ENCODE data around the gene OLFML3.
A peak's percentile ranks its signal among the peaks of the same experiment; 100 is the strongest.
"Not testable (repeated sequence)": the region's sequence is repeated elsewhere in the genome, so short reads cannot be mapped to it uniquely, and the experiment has no call there.

Gene OLFML3, protein sequence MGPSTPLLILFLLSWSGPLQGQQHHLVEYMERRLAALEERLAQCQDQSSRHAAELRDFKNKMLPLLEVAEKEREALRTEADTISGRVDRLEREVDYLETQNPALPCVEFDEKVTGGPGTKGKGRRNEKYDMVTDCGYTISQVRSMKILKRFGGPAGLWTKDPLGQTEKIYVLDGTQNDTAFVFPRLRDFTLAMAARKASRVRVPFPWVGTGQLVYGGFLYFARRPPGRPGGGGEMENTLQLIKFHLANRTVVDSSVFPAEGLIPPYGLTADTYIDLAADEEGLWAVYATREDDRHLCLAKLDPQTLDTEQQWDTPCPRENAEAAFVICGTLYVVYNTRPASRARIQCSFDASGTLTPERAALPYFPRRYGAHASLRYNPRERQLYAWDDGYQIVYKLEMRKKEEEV

DNA sequence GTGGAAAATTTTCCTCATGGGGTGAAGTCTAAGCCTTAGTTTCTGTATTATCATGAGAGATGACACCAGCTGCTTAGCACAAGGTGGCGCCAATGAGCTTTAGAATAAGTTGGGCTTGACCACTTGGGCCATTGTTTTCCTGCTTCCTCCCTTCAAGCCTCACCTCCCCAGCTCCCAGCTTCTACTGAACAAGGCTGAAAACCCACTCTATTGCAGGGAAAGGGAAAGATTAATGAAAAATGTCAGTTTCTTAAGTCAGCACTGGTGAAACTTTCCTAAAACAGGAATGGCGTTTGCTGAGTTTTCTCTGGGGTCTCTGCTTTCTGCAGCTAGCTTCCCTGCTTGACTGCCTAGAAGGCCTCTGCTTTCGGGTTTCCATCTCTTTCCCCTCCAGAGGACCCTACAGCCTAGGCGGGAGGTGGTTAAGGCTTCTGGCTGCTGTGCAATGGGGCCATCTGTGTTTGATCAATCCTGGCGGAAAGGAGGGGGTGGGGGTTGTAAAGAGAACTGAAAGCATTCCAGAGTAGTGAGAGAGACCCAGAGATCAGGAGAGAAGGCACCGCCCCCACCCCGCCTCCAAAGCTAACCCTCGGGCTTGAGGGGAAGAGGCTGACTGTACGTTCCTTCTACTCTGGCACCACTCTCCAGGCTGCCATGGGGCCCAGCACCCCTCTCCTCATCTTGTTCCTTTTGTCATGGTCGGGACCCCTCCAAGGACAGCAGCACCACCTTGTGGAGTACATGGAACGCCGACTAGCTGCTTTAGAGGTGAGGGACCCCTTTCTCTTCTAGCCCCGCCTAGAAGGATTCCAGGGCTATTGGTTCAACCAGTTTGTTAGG, at the start of gene OLFML3:
OLFML3 (plus strand) TSS at position 612 of the 840 bp plus-strand sequence; CDS start at position 655, 43 bp downstream.
- DNase-seq (ENCODE audit: low read depth): no peak

DNA sequence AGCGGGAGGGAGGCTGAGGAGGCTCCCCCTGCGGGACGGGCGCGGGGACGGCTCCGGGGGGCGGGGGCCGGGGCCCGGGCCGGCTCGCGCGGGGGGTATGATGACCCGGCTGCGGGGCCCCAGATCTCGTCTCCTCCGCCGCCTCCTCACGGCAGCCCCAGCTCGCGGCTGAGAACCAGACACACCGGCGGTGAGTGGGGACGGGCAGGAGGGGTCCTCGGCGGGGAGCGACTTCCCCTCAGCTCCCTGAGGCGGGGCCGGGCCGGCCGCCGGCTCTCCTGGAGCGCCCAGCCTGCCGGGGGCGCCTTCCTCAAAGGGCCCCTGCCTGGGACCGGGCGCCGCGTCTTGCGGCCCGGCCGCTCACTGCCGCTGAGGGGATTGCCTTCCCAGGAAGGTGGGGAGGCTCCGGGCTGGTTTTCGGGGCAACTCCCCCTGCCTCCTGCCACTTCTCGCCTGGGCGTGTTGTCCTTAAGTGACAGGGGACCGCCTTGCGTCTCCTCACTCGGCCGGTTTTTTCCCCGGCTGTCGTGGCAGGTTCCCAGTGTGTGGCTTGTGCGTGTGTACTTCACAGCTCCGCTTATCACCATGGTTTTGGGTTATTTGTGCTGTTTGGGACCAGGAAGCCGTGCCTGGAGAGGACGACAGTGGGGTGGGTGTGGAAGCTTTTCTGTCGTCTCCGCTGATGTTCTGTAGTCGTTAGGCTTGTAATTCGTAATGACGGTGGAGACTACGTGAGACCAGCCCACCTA, 49.4 kb upstream of the OLFML3 start:
- DNase-seq (ENCODE audit: low read depth): peak; percentile 48

DNA sequence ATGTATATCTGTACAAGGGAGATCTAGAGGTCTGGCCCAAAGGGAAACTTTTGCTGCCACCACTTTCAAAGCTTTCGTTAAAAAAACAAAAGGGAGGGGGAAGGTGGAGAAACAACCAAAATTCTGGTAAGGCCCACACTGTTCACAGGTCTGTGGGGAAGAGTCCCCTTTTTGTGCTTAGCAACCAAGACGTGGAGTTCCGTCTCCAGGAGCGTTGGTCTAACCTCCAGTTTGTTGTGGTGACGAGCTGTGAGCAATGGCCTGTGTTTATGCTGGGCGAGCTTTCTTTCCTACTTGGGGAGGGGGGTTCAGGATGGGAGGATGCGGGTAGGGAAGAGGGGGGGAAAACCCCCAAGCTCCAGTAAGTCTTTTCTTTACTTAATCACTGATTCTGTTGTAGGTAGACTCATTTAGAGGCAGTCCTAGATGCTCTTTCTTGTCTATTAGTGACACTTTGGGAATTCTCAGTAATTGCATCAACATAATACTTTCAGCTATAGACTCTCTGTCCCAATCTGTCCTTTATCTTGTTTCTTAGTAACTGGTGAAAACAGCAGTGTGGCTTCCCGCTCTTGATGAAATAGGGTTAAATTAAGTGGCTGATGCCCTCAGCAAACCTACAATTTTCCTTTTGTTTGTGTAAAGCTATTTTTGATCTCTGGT, 48.6 kb upstream of the OLFML3 start:
- DNase-seq (ENCODE audit: low read depth): peak; percentile 50

DNA sequence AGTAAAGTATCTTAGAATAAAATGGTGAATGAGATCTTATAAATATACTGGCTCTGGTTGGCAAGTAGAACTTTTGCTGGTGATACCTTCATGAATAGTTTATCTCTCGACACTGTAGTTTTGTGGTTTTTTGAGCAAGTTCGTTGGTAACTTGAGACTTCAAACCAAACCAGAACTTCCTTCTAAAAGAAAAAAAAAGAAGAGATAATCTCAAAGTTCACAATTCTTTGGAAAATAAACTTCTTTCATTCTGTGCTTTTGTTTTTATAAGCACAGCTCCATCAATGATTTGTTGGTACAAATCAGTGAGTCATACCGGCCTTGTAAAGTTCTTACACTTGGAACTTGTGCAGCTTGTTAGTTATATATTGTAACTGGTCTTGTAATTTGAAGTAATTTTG, 47.8 kb upstream of the OLFML3 start:
- DNase-seq (ENCODE audit: low read depth): no peak

DNA sequence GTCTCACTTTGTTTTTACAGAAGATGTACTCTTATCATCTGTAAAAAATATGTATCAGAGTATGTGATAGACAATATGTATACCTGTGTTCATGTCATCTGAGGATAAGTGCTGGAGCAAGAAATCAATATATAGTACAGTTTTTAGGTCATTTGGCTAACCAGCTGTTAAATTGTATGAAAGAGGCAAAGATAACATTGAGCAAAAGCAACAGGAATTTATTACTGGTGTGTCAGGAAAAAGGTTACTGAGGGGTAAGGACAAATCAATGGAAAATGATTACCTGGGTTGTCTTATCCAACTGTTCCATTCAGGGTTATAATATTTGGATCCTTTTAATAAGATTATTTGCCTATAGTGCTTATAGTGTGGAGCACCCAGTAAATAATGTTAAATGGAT, 45.3 kb upstream of the OLFML3 start:
- no peak for DNase-seq (ENCODE audit: low read depth)

DNA sequence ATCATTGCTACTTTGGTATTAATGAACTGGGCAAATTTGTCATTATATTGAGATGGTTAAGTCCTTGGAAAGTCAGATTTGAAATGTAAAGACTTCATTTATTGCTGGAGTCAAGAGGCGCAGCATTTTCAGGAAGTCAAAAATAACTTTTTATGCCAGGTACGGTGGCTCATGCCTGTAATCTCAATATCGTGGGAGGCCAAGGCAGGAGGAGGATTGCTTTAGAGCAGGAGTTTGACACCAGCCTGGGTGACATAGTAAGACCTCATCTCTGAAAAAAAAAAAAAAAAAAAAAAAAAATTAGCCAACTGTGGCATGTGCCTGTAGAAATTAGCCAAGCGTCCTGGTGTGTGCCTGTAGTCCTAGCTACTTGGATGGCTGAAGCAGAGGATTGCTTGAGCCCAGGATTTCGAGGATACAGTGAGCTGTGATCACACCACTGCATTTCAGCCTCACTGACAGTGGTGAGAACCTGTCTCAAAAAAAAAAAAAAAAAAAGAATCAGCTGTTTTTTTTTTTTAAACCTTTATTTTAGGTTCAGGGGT, 44.7 kb upstream of the OLFML3 start:
- no peak for DNase-seq (ENCODE audit: low read depth)

DNA sequence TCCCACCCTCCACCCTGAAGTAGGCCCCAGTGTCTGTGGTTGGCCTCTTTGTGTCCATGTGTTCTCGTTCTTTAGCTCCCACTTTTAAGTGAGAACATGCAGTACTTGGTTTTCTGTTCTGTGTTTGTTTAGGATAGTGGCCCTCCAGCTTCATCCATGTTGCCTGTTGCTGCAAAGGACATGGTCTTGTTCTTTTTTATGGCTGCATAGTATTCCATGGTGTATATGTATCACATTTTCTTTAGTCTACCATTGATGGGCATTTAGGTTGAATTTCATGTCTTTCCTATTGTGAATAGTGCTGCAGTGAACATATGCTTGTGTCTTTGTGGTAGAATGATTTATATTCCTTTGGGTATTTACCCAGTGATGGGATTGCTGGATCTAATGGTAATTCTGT, 44.1 kb upstream of the OLFML3 start:
- no peak for DNase-seq (ENCODE audit: low read depth)

DNA sequence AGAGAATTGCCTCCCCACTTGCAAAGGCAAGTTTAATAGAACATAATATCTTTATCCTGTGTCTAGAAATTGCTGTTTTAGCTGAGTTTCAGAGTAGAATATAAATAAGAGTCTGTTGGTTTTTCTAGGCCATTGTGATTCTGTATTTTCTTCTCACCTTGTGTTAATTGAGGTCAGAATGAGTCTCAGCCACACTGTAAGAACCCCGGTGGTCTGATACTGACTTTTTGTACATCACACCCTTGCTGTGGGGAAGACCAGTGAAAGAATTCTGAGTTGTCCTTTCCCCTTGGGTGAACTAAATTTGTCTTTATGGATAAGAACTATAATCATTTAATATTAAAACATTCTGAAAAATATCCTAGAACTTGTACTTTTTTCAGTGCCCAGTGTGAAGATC, 43.3 kb upstream of the OLFML3 start:
- no peak for DNase-seq (ENCODE audit: low read depth)

DNA sequence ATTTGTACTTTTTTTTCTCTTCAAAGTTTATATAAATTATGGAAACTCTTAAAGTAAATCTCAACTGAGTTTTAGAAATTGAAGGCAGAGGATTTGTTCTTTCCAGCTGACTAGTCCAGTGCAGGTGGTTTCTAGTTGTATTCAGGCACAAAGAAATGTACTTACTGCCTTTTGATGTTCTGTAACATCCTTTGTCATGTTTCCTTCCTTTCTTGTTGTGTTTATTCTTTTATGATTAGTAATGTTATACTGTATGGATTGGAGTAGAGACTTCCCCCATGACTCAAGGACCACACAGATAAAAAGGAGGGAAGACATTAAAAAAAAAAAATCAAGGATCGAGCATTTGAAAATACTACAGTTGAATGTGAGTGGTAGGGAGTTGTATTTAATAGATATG, 42.1 kb upstream of the OLFML3 start:
- DNase-seq (ENCODE audit: low read depth): no peak

DNA sequence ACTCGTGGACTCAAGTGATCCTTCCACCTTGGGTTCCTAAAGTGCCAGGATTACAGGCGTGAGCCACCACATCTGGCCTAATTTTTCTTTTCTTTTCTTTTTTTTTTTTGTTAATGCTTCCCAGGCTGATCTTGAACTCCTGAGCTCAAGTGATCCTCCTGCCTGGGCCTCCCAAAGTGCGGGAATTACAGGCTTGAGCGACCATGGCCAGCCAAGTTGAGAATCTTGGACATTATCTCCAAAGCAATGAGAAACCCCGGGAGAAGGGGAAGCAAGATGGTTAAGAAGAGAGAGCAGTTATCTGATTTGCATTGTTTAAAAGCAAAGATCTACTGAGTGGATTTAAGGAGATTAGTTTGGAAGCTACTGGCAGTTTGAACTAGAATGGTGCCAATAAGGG, 41.1 kb upstream of the OLFML3 start:
- no peak for DNase-seq (ENCODE audit: low read depth)

DNA sequence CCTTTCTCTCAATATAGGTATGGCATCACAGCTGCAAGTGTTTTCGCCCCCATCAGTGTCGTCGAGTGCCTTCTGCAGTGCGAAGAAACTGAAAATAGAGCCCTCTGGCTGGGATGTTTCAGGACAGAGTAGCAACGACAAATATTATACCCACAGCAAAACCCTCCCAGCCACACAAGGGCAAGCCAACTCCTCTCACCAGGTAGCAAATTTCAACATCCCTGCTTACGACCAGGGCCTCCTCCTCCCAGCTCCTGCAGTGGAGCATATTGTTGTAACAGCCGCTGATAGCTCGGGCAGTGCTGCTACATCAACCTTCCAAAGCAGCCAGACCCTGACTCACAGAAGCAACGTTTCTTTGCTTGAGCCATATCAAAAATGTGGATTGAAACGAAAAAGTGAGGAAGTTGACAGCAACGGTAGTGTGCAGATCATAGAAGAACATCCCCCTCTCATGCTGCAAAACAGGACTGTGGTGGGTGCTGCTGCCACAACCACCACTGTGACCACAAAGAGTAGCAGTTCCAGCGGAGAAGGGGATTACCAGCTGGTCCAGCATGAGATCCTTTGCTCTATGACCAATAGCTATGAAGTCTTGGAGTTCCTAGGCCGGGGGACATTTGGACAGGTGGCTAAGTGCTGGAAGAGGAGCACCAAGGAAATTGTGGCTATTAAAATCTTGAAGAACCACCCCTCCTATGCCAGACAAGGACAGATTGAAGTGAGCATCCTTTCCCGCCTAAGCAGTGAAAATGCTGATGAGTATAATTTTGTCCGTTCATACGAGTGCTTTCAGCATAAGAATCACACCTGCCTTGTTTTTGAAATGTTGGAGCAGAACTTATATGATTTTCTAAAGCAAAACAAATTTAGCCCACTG, 38.7 kb upstream of the OLFML3 start:
- DNase-seq (ENCODE audit: low read depth): peak; percentile 7

DNA sequence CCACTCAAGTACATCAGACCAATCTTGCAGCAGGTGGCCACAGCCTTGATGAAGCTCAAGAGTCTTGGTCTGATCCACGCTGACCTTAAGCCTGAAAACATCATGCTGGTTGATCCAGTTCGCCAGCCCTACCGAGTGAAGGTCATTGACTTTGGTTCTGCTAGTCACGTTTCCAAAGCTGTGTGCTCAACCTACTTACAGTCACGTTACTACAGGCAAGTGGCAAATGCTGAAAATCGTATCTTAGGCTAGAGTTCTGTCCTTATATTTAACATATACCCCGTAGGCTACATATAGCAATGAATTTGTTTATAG, 38.1 kb upstream of the OLFML3 start:
- DNase-seq (ENCODE audit: low read depth): no peak

DNA sequence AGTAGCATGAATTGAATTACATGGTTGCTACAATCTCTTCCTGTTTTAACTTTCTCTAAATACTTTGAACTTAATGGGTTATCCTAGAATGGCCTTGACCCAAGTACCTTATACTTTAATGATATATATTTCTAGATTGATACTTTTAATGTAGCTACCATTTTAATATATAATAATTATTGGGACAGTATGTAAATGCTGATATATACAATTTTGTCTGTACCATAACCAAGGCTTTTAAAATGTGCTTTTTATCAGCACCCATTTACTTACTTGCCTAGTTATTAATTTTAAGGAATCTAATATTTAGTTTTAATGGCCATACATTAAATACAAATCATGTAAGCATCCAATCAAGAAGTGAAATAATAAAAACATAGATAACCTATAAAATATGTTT, 36.7 kb upstream of the OLFML3 start:
- no peak for DNase-seq (ENCODE audit: low read depth)

DNA sequence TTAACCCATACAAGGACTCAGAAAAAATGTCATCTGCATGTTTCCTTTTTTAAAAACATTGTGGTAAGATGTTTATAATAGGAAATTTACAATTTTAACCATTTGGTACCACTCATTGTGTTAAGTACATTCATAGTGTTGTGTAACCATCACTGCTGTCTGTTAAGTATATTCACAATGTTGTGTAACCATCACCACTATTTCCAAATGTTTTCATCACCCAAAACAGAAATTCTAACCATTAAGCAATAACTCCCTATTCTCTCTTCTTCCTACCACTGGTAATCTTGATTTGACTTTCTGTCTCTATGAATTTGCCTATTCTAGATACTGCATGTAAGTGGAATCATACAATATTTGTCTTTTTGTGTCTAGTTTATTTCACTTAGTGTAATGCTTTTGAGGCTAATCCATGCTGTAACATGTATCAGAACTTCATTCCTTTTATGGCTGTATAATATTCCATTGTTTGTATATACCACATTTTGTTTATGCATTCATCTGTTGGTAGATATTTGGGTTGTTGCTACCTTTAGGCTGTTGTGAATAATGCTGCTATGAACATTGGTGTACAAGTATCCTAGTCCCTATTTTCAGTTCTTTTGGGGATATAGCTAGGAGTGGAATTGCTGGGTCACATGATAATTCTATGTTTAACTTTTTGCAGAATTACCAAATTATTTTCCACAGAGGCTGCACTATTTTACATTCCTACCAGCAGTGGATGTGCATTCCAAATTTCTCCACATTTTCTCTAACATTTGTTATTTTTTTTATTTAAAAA, 36.1 kb upstream of the OLFML3 start:
- no peak for DNase-seq (ENCODE audit: low read depth)

DNA sequence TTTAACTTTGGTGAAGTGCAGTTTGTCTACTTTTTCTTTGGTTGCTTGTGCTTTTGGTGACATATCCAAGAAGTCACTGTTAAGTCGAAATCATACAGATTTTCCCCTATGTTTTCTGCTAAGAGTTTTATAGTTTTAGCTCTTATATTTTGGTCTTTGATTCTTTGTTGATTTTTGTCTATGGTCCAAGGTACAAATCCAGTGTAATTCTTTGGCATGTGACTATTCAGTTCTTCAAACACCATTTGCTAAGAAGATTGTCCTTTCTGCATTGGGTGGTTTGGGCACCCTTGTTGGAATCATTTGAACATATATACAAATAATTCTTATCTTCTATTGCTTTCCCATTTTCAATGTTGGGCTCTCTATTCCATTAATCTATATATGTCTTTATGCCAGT, 33.9 kb upstream of the OLFML3 start:
- DNase-seq (ENCODE audit: low read depth): no peak

DNA sequence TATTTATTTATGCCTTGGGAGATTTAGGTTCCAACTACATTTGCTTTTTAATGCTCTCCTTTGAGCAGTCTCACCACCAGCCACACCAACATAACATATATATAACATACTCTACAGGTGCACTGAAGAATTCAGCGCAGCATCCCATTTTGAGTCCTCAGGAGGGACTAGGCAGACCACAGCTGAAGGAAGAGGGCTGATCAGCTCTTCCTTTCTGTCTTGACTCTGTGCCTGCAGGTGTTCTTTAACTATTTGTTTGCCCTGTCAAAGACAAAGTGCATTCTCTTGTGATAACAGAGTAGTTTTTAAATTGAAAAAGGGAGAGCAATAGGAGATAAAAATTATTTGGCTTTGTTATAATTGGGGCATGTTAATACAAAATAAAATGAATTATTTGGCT, 33.2 kb upstream of the OLFML3 start:
- no peak for DNase-seq (ENCODE audit: low read depth)

DNA sequence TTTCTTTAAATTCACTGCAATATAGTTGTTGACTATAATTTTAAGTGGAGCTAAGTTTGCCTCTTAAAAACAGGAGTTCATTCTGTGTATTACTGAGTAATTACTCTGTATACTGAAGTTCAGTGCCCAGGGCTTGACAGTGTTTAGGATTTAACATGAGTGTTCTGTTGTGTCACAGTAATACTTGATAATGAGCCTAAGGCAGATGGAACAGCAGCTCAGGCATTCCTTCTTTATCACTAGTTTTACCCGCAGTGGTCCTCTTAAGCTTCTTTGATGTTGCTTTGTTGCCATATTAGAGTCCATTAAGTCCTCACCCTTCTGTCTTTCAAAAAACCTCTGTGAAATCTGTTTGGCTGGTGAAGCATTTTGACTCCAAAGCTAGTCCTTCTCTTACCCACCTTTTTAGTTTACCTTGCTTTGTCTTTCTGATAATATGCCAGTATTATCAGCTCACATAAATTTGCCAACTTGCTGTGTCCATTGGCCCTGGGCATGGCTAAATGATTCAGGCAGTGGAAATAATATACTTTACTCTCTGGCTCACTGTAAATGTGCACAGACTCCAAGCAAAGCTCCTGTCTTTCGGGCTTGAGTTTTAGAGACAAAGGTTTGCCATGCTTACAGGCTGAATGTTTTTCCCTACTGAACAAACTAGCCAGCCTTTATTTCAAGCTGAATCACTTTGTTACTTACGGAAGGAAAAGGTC, 32.4 kb upstream of the OLFML3 start:
- no peak for DNase-seq (ENCODE audit: low read depth)

DNA sequence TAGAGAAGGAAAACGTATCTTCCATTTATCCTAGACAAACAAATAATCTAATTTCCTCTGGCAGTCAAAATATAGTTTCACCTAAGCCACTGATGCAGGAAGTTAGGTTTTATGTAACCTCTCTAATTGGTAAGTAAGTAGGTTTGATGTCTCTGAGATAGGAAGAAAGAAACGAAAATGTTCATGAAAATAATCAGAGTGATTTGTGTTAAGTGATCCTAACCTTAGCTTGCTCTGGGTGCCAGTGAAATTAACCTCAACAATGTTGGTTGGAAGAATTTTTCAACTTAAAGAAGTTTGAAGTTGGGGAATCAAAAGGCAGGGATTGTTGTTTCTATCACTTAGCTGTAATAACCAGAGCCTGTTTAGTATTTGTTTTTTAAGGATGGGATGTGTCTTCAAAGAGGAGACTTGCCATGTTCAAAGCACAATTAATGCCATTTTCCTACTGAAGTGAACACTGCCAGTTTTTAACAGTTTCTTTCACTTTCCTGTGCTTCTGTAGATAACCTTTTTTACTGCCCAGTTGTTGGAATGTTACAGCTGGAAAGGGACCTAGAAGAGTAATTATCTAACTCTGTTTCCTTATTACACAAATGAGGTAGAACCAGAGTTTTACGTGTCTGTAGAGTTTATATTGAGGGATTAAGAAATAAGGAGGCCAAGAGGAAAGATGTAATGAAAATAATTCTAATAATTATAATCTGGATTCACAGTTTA, 31.7 kb upstream of the OLFML3 start:
- DNase-seq (ENCODE audit: low read depth): no peak

DNA sequence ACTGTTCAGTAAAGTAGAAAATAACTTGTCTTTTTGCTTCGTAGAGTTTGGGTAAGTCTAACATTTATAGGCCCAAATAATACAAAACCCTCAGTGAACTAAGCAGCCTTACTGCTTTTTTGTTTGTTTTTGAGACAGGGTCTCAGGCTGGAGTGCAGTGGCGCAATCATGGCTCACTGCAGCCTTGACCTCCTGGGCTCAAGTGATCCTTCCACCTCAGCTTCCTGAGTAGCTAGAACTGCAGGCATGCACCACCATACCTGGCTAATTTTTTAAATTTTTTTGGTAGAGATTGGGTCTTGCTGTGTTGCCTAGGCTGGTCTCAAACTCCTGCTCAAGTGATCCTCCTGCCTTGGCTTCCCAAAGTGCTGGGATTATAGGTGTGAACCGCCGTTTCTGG, 31.1 kb upstream of the OLFML3 start:
- not testable (repeated sequence) for DNase-seq (ENCODE audit: low read depth)

Measured in activated T-helper 1 cell treated with Interleukin-2 at 50 U/mL for 16 hours (primary cell).